ENCODE measurements around the gene KCTD2. TPM values are rescaled to one million over a fixed set of nuclear protein-coding genes. Genes with fewer than 3 reads are reported as not detected.

Gene KCTD2
- total RNA-seq, 4 donors from 2014 or later = 20.3 to 37.7 (median 29.9) TPM

DNA sequence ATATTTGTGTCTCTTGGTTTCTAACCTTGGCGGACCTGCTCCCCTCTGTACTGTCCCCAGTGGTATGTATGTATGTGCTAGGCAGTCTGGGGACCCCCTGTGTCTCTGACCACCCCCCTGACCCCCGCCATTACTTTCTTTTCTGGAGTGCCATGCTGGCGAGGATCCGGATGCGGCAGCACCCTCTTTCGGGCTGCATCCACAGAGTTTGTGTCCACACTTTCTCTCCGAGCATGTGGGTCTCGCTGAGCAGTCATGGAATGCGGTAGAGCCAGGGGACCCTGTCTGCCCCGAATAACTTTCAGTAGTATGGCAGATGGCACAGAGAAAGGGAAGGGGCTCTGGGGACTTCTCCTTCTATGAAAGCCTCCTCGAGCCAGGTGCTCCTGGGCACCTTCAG lies 17.0 kb downstream of the KCTD2 start:
- Histone ChIP-seq H3K36me3 (peaks cover 38 to 55% (median 50%) of the 10 kb centered on the region in 4 donors), H3K4me1 (peaks cover 10 to 18% (median 16%) of the 10 kb centered on the region in 4 donors), H3K27ac (replicated peaks in 1 of 4) (no peak overlapping the region), H3K27me3 (no peaks in the 10 kb centered on the region), H3K9me3 (no peaks in the 10 kb centered on the region), H3K4me3 (no peak overlapping the region)
- TF ChIP-seq POLR2AphosphoS5 (IDR thresholded peaks at IDR 0.05) (no peak), POLR2A (IDR thresholded peaks at IDR 0.05; ENCODE audit: low read depth) (no peak), EP300 (IDR thresholded peaks at IDR 0.05) (no peak)
- TF ChIP-seq, protein P1, sequence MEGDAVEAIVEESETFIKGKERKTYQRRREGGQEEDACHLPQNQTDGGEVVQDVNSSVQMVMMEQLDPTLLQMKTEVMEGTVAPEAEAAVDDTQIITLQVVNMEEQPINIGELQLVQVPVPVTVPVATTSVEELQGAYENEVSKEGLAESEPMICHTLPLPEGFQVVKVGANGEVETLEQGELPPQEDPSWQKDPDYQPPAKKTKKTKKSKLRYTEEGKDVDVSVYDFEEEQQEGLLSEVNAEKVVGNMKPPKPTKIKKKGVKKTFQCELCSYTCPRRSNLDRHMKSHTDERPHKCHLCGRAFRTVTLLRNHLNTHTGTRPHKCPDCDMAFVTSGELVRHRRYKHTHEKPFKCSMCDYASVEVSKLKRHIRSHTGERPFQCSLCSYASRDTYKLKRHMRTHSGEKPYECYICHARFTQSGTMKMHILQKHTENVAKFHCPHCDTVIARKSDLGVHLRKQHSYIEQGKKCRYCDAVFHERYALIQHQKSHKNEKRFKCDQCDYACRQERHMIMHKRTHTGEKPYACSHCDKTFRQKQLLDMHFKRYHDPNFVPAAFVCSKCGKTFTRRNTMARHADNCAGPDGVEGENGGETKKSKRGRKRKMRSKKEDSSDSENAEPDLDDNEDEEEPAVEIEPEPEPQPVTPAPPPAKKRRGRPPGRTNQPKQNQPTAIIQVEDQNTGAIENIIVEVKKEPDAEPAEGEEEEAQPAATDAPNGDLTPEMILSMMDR (IDR thresholded peaks at IDR 0.05) = no peak
- 89% methylated on average over 11 of the region's 11 CpGs for WGBS
- intact Hi-C loops (cut with DNase I) = loop anchor here (5.0 kb wide), 1 partner anchor 138 kb away; no protein-coding TSS in a partner anchor
- no peak for DNase-seq (ENCODE audit: extremely low spot score)

DNA sequence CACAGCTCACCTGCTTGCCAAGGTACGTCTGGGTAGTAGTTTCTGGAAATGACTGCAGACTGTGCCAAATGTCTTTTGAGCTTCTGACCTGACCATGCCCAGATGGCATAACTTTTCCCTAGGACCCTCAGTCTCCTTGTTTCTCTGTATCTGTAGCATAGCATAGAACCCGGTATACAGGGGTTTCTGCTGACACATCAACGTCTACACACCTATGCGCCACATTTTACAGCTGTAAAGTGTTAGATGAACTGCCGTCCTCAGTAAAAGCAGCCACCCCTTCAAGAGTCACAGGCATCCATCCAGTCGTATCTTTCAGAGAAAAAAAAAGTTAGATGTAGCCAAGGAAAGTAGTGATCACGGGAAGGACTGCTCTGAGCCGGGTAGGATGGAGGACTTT lies 17.4 kb downstream of the KCTD2 start:
- no peak for DNase-seq (ENCODE audit: extremely low spot score)

DNA sequence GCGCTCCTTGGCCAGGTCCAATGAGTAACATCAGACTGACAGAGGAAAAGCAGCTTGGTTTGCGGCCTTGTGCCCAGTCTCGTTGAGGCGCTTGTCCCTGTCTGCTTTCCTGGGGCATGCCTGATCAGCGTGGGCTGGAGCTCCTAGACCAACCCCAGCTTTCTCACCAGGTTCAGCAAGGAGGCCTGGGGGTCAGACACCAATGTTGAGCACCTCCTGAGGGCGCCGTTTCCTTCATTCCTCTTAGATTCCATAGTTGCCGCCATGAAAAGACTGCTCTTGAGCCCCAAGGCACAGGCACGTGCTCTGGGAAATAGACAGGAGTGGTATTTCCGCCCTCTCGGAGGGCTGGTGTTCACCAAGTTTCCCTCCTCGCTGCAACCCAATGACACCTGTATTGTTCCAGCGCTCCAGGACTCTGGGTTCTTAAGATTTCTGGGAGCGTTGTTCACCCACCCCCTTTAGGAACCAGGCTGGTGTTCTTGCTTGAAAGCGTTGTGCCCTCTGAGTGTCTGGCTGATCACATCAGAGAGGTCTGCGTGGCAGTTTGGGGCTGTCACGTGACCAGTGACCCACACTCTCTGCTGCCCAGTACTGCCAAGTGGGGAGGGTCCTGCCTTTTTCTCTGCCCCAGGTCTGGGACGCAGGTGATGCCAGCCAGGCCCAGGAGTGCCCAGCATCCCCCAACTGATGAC lies 18.0 kb downstream of the KCTD2 start:
- H3K27me3 ChIP-seq = no peaks in the 10 kb centered on the region
- H3K36me3 ChIP-seq = peaks cover 38 to 55% (median 46%) of the 10 kb centered on the region in 4 donors
- intact Hi-C loops (cut with DNase I) = loop anchor here (5.0 kb wide), 1 partner anchor 137 kb away; no protein-coding TSS in a partner anchor
- 95% methylated on average over 17 of the region's 18 CpGs for WGBS
- peaks cover 6 to 9% (median 7%) of the 10 kb centered on the region in 4 donors for H3K4me1 ChIP-seq
- no peak overlapping the region for H3K27ac ChIP-seq (replicated peaks in 1 of 4)
- DNase-seq (ENCODE audit: extremely low spot score) = no peak
- no peak overlapping the region for H3K4me3 ChIP-seq
- TF ChIP-seq POLR2A (IDR thresholded peaks at IDR 0.05; ENCODE audit: low read depth) (no peak), EP300 (IDR thresholded peaks at IDR 0.05) (no peak), POLR2AphosphoS5 (IDR thresholded peaks at IDR 0.05) (no peak)
- TF ChIP-seq, protein P1 (IDR thresholded peaks at IDR 0.05) = no peak
- H3K9me3 ChIP-seq = no peaks in the 10 kb centered on the region

More for the DNA sequence above, 17.4 kb downstream of the KCTD2 start:
- Histone ChIP-seq H3K4me1 (peaks cover 10 to 14% (median 12%) of the 10 kb centered on the region in 4 donors), H3K27me3 (no peaks in the 10 kb centered on the region), H3K9me3 (no peaks in the 10 kb centered on the region), H3K4me3 (no peak overlapping the region), H3K36me3 (peaks cover 38 to 55% (median 49%) of the 10 kb centered on the region in 4 donors), H3K27ac (replicated peaks in 1 of 4) (no peak overlapping the region)
- intact Hi-C loops (cut with DNase I) = loop anchor here (5.0 kb wide), 1 partner anchor 138 kb away; no protein-coding TSS in a partner anchor
- 82% methylated on average over 8 of the region's 8 CpGs for WGBS
- TF ChIP-seq, protein P1 (IDR thresholded peaks at IDR 0.05) = no peak
- no peak for TF ChIP-seq POLR2A (IDR thresholded peaks at IDR 0.05; ENCODE audit: low read depth)
- no peak for TF ChIP-seq POLR2AphosphoS5 (IDR thresholded peaks at IDR 0.05)
- no peak for TF ChIP-seq EP300 (IDR thresholded peaks at IDR 0.05)

DNA sequence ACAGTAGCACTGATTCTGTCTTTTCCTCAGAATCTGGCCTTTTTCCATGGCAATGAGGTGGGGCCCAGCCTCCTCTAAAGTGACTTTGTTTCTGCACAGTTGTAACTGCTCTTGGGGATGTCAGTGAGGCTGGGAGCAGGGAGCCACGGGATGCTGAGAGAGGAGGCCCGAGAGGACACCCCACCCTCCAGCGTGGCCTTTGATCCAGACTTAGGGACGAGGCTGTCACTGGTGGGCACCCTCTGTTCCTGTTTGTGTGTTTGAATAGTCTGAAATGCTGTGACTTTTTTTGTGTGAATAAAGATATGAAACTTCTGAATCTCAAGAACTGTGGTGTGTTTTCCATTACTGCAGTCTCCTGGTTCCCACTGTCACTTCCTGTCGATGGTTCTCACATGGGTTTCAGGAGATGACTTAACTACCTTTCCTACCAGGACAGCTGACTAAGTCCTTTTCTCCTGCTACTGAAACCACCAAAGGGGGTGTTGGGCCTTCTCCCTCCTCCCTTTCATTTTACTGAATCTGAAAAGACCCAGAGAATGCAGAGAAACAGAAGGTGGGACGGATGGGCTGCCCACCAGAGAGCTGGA lies 18.6 kb downstream of the KCTD2 start:
- no peak for TF ChIP-seq EP300 (IDR thresholded peaks at IDR 0.05)
- TF ChIP-seq, protein P1 (IDR thresholded peaks at IDR 0.05) = no peak
- TF ChIP-seq POLR2A (IDR thresholded peaks at IDR 0.05; ENCODE audit: low read depth) = no peak
- no peak for TF ChIP-seq POLR2AphosphoS5 (IDR thresholded peaks at IDR 0.05)
- WGBS = 70% methylated on average over 2 of the region's 6 CpGs
- Histone ChIP-seq H3K9me3 (no peaks in the 10 kb centered on the region), H3K27me3 (no peaks in the 10 kb centered on the region), H3K4me3 (no peak overlapping the region), H3K36me3 (peaks cover 38 to 50% (median 42%) of the 10 kb centered on the region in 4 donors), H3K27ac (replicated peaks in 1 of 4) (no peak overlapping the region), H3K4me1 (peaks cover under 1 to 2% (median under 1%) of the 10 kb centered on the region in 4 donors)
- no peak for DNase-seq (ENCODE audit: extremely low spot score)
- intact Hi-C loops (cut with DNase I) = no loop called here

Data from esophagus muscularis mucosa (tissue), 4 donors.